GM12801 (cell line): ENCODE results near the gene CACNA2D1.

ENCODE experiments used
- CTCF ChIP-seq: IDR thresholded peaks from one replicate; pipeline ENCODE4 v1.5.1; 2011; ENCODE audit warnings: control low read depth; ENCODE audit not compliant: insufficient read length; ENCODE audit errors: extremely low read depth

CACNA2D1 gene

GRCh38 chr7:82164813-82165212 lies 278.8 kb downstream of the CACNA2D1 start:
- TF ChIP-seq CTCF = no peak

- TF ChIP-seq CTCF = no peak
Observed at GRCh38 chr7:82164410-82164809, 279.2 kb downstream of the CACNA2D1 start.

GRCh38 chr7:82163586-82163985 lies 280.0 kb downstream of the CACNA2D1 start:
- TF ChIP-seq CTCF = no peak

- TF ChIP-seq CTCF = no peak
Observed at GRCh38 chr7:82162289-82162688, 281.3 kb downstream of the CACNA2D1 start.

- no peak for TF ChIP-seq CTCF
Observed at GRCh38 chr7:82158327-82158726, 285.2 kb downstream of the CACNA2D1 start.

- no peak for TF ChIP-seq CTCF
Observed at GRCh38 chr7:82156893-82157292, 286.7 kb downstream of the CACNA2D1 start.

- TF ChIP-seq CTCF = no peak
Observed at GRCh38 chr7:82156168-82156567, 287.4 kb downstream of the CACNA2D1 start.

- TF ChIP-seq CTCF = no peak
Observed at GRCh38 chr7:82154728-82155127, 288.8 kb downstream of the CACNA2D1 start.
